Heart right ventricle (tissue), 16 donors: Measurements from ENCODE around the gene TMEM263. TPM values are rescaled to one million over a fixed set of nuclear protein-coding genes. Genes with fewer than 3 reads are reported as not detected.
A peak's percentile ranks its signal among the peaks of the same experiment; 100 is the strongest.
"Not testable (repeated sequence)": the region's sequence is repeated elsewhere in the genome, so short reads cannot be mapped to it uniquely, and the experiment has no call there.

Experiments used
- ATAC-seq, 8 donors: fragments of 200-7000 bp; cut with Tn5 transposase; one replicate each; pipeline ENCODE4 v1.9.1; 2020; ENCODE audit warnings: mild to moderate bottlenecking in 8 of 8, moderate library complexity in 8 of 8, moderate number of reproducible peaks in 1 of 8
- DNase-seq, 2 donors: peaks; one replicate each; pipeline ENCODE4 v3.0.0-alpha.2; 2020
- H3K27ac ChIP-seq, 10 donors: fragments of 200-600 bp; sonication (generic) in 2 of 10; one replicate each; pipeline versions ENCODE4 v1.5.0 to v1.8.0; 2020 to 2022; ENCODE audit warnings: mild to moderate bottlenecking in 3 of 10
- H3K27me3 ChIP-seq, 7 donors: fragments of 200-600 bp; one replicate each; pipeline ENCODE4 v1.8.0; 2021 to 2022; ENCODE audit warnings: mild to moderate bottlenecking in 2 of 7
- H3K36me3 ChIP-seq, 9 donors: fragments of 200-600 bp; sonication (generic) in 1 of 9; one replicate each; pipeline versions ENCODE4 v1.5.0 to v1.8.0; 2020 to 2022; ENCODE audit warnings: mild to moderate bottlenecking in 2 of 9
- H3K4me1 ChIP-seq, 9 donors: fragments of 200-600 bp; sonication (generic) in 1 of 9; one replicate each; pipeline versions ENCODE4 v1.5.0 to v1.8.0; 2020 to 2022; ENCODE audit warnings: mild to moderate bottlenecking in 4 of 9
- H3K4me3 ChIP-seq, 10 donors: fragments of 200-600 bp; sonication (generic) in 2 of 10; one replicate each; pipeline versions ENCODE4 v1.5.0 to v1.8.0; 2020 to 2022; ENCODE audit warnings: mild to moderate bottlenecking in 7 of 10, moderate library complexity in 2 of 10
- H3K9me3 ChIP-seq, 11 donors: fragments of 200-600 bp in 10 of 11; sonication (generic) in 2 of 11; one replicate each; pipeline versions ENCODE4 v1.5.0 to v1.8.0; 2013 to 2022; ENCODE audit warnings: mild to moderate bottlenecking in 2 of 11, control low read depth in 1 of 11, moderate library complexity in 1 of 11
- CTCF ChIP-seq, 9 donors: fragments of 200-600 bp; sonication (generic) in 2 of 9; IDR thresholded peaks; one replicate each; pipeline versions ENCODE4 v1.5.0 to v1.8.0; 2021 to 2022; ENCODE audit warnings: antibody characterized with exemption in 9 of 9, mild to moderate bottlenecking in 5 of 9, moderate library complexity in 1 of 9
- WGBS, 2 donors: extraction: QIAGEN DNeasy Blood & Tissue Kit; methylation state at CpG; one replicate each; pipeline ENCODE4 v1.1.7; 2013; ENCODE audit warnings: inconsistent platforms in 1 of 2; 5-methylcytosine and 5-hydroxymethylcytosine counted together
- intact Hi-C, 10 donors: fragments of 100-400 bp; cut with DNase I; formaldehyde crosslinking; loops; one replicate each; pipeline versions ENCODE4 v1.11.1 to v1.14.2; 2022
- polyA plus RNA-seq, 2 donors: library from polyadenylated mRNA; stranded (reverse); fragments of 200-250 nt; gene quantifications; one replicate each; pipeline ENCODE4 v1.2.3, GENCODE V29; 2013
- total RNA-seq, 10 donors: library from RNA; stranded (reverse); fragmentation: NEBNext Ultra II Directional in 3 of 10; extraction: Animal tissue kit (Norgen Biotek cat#: 25700) in 3 of 10; gene quantifications; one replicate each; pipeline versions ENCODE4 v1.2.1 to v1.2.4, GENCODE V29; 2021 to 2023
- donor health status: Arrhythmogenic right ventricular cardiomyopathy.
- donor health status: ischemic (EF 13 %, LVEDD 7.1; RV severe dilation, severe dysfunction).
- donor health status: healthy with polysubstance abuse.
- donor health status: DM: no; HTN: yes; CAD: no.
- donor health status: DM: no; HTN: no; CAD: no.
- donor health status: ischemic (EF 25% LVEDD 6.9; RV normal size, moderate dysfunction).
- donor health status: ischemic (EF 25% LVEDD 5.7; RV mildly dilated, moderate dysfunction).
- donor health status: healthy.
- donor health status: DM: yes; HTN: yes; CAD: no.
- donor health status: Ischemic cardiomyopathy.
- donor health status: ischemic (EF 35%, LVEDD 5.7; RV mildly dilated, moderate dysfunction).
- donor health status: nonischemic (EF 11% LVEDD 7.7; RV severe dilation, severe dysfunction).
- donor health status: DM: yes; HTN: yes; CAD: no.
- donor health status: PGD.
- donor health status: ischemic (EF 29% LVEDD 5.4; RV normal size, mild dysfunction).
- donor health status: nonischemic (EF 23%, LVEDD 6.1; RV moderate dilation, normal function).

Gene TMEM263
- total and polyA plus RNA-seq, 12 donors, result 15.1 to 47.5 (median 34.6) TPM

- TF ChIP-seq CTCF (IDR thresholded peaks at IDR 0.05), result peak in 7 of 9 donors; percentile 38 to 61 (median 47)
- H3K27me3 ChIP-seq, result peaks cover 0 to 94% (median 0%) of the 10 kb centered on the region in 7 donors
- H3K36me3 ChIP-seq, result no peaks in the 10 kb centered on the region
- WGBS, 2 donors, result 20 to 22% methylated on average over 3 of the region's 3 CpGs
- no peak overlapping the region for H3K27ac ChIP-seq
- DNase-seq (no peak), ATAC-seq (peak in 2 of 8 donors; percentile 46 to 47)
- H3K9me3 ChIP-seq, result no peaks in the 10 kb centered on the region
- no peak overlapping the region for H3K4me3 ChIP-seq
- intact Hi-C loops, result loop anchor here in 4 of 10 donors (2.0 to 10.0 kb wide), 3 partner anchors 154 to 532 kb away; no protein-coding TSS in a partner anchor
- no peaks in the 10 kb centered on the region for H3K4me1 ChIP-seq
Observed at GRCh38 chr12:106918746-106919145, 37.0 kb upstream of the TMEM263 start.

GRCh38 chr12:106919910-106920544, 35.7 kb upstream of the TMEM263 start:
- intact Hi-C loops, result loop anchor here in 8 of 10 donors (1.0 to 10.0 kb wide), 6 partner anchors 155 to 535 kb away; no protein-coding TSS in a partner anchor
- Histone ChIP-seq H3K9me3 (no peaks in the 10 kb centered on the region), H3K4me1 (peaks cover 0 to 5% (median 0%) of the 10 kb centered on the region in 9 donors), H3K4me3 (no peak overlapping the region), H3K27ac (no peak overlapping the region), H3K36me3 (no peaks in the 10 kb centered on the region), H3K27me3 (peaks cover 0 to 94% (median 0%) of the 10 kb centered on the region in 7 donors)
- TF ChIP-seq CTCF (IDR thresholded peaks at IDR 0.05), result peak; percentile 61 to 93 (median 84)
- ATAC-seq (peak in 2 of 8 donors; percentile 27 to 55), DNase-seq (peak in 1 of 2 donors; percentile 14)
- WGBS, 2 donors, result 42% methylated on average over 4 of the region's 4 CpGs

- not testable (repeated sequence) for DNase-seq, ATAC-seq, H3K9me3 ChIP-seq, H3K36me3 ChIP-seq, H3K4me3 ChIP-seq, H3K27ac ChIP-seq, H3K4me1 ChIP-seq
- 72 to 92% methylated on average over 2 of the region's 2 CpGs for WGBS, 2 donors
- intact Hi-C loops, result loop anchor here in 4 of 10 donors (2.0 to 10.0 kb wide), 3 partner anchors 531 to 537 kb away; no protein-coding TSS in a partner anchor
- peaks cover 0 to 94% (median 0%) of the 10 kb centered on the region in 7 donors for H3K27me3 ChIP-seq
Observed at GRCh38 chr12:106921976-106922375, 33.7 kb upstream of the TMEM263 start.

- intact Hi-C loops, result loop anchor here in 1 of 10 donors (10.0 kb wide), 1 partner anchor 539 kb away; no protein-coding TSS in a partner anchor
- WGBS, 2 donors, result 89 to 91% methylated on average over 2 of the region's 2 CpGs
- peaks cover 0 to 94% (median 0%) of the 10 kb centered on the region in 7 donors for H3K27me3 ChIP-seq
Observed at GRCh38 chr12:106923594-106923993, 32.1 kb upstream of the TMEM263 start.

GRCh38 chr12:106924268-106924861, 31.3 kb upstream of the TMEM263 start:
- no peaks in the 10 kb centered on the region for H3K36me3 ChIP-seq
- no peak overlapping the region for H3K27ac ChIP-seq
- no peak overlapping the region for H3K4me3 ChIP-seq
- DNase-seq (no peak), ATAC-seq (peak in 4 of 8 donors; percentile 52 to 65 (median 59))
- intact Hi-C loops, result loop anchor here in 1 of 10 donors (10.0 kb wide), 1 partner anchor 540 kb away; no protein-coding TSS in a partner anchor
- TF ChIP-seq CTCF (IDR thresholded peaks at IDR 0.05), result no peak
- peaks cover 0 to 5% (median 0%) of the 10 kb centered on the region in 9 donors for H3K4me1 ChIP-seq
- peaks cover 0 to 94% (median 0%) of the 10 kb centered on the region in 7 donors for H3K27me3 ChIP-seq
- H3K9me3 ChIP-seq, result no peaks in the 10 kb centered on the region
- 36 to 43% methylated on average over 3 of the region's 3 CpGs for WGBS, 2 donors

More at GRCh38 chr12:106923594-106923993, 32.1 kb upstream of the TMEM263 start:
- not testable (repeated sequence) for H3K4me3 ChIP-seq, H3K4me1 ChIP-seq, ATAC-seq, DNase-seq, H3K27ac ChIP-seq, H3K36me3 ChIP-seq, H3K9me3 ChIP-seq
